ENCODE results near the gene EMILIN2.

EMILIN2 gene

DNA sequence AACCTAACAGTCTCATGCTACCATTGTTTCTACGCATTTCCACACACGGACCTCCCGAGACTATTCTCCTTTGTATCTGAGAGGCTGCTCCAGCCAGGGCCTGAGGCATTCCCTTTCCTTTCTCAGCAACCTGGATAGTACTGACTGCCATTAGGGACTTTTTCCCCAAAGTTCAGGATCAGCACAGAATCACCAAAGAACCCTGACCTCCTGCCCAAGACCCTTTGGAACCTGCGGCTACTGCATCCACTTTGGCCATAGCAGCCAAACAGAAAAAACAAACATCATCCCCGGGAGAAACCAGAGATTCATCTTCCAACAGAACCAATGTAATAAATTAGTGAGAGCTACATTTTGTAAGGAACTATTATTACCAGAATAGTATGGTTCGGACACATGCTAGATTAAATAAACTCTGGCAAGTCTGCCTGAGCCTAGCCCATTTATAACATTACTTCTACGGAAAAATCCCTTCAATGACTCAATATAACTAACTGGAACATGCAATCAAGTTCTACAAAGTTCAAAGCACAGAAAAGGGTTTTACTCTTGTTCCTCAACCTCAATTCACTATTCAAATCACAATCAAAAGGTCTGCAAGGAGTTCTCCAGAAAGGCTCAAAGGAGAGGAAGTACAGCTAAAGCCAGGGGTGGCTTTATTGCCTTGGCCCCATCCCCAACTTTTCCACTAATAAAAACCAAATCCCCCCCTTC lies 114.3 kb downstream of the EMILIN2 start:
- DNase-seq = no peak

DNA sequence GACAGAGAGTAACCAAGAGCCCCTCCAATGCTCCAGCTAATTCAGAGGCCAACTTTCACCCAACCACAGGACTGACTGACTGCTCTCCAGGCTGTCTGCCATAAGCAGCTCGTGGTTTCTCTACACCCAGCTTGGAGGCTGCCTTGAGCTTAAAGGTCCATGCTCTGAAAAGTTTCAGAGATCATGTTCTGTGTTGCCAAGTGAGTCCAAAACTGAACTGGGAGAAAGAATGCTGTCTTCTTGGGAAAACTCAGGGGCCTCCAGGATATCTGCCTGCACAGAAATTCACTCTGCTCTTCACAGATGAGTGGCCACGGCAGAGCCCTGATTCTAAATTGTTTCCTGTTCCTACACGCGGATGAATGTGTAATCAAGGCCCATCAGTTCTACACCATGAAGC lies 115.0 kb downstream of the EMILIN2 start:
- no peak for DNase-seq

DNA sequence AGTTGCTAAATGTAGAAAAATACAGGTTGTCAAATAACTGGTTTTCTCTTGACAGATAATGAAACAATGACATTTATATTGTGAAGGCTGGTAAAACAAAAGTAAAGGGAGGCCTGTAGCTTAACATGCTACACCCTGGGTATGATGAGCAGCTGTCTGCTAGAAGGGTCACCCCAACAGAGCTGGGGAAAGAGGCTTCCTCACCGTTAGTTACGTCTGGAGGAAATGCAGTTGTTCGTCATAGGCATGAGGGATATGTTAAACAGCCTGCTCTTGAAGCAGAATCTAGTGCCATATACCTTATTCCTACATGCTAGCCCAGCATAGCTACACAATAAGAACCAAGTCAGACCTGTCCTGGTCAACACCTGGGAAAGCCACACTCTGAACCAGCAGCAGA lies 116.2 kb downstream of the EMILIN2 start:
- DNase-seq = no peak

DNA sequence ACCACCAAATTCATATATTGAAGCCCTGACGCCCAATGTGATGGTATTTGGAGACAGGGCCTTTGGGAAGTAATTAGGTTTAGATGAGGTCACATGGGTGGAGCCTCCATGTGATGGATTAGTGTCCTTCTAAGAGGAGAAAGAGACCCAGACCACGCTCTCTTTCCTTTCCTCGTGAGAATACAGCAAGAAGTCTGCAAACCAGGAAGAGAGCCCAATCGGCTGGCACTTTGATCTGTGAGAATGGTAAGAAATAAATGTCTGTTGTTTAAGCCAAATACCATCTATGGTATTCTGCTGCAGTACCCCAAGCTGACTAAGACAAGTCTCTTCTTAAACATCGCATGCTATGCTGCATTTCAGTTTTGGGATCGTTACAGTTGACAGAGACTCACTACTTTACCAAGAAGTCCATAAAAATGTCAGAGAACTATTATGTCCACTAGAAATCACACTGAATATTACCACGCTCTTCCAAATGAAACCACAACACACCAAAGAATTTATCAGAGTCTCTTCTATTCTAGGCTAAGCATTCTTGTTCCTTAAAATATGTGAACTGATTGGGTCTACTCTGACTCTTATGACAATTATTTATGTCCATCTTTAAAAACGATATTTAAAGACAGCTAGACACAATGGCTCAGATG lies 117.7 kb downstream of the EMILIN2 start:
- DNase-seq = no peak

Data from NCI-H524 treated with DMSO at 0.1 percent for 48 hours (cell line).